A172 (cell line): ENCODE data around the gene SMYD1. TPM values are rescaled to one million over a fixed set of nuclear protein-coding genes. Genes with fewer than 3 reads are reported as not detected.

Source experiments
- DNase-seq: peaks from one replicate; pipeline ENCODE4 v3.0.0-alpha.2; 2015; ENCODE audit warnings: low spot score
- total RNA-seq: library from RNA; depleted of rRNA; stranded (reverse); fragments of >200 nt; shearing (Covaris generic); gene quantifications from 2 replicates; pipeline ENCODE4 v1.2.3, GENCODE V29; 2014; rRNA removed

Gene SMYD1
- total RNA-seq, 1 experiment from 2014 or later, result not detected

- DNase-seq, result no peak
Observed at GRCh38 chr2:88141952-88142351, 74.3 kb downstream of the SMYD1 start.

GRCh38 chr2:88144271-88144670 lies 76.6 kb downstream of the SMYD1 start:
- DNase-seq, result no peak

- no peak for DNase-seq
Observed at GRCh38 chr2:88144914-88145497, 77.4 kb downstream of the SMYD1 start.

- no peak for DNase-seq
Observed at GRCh38 chr2:88146590-88146989, 79.0 kb downstream of the SMYD1 start.

- DNase-seq, result no peak
Observed at GRCh38 chr2:88147145-88147544, 79.5 kb downstream of the SMYD1 start.

GRCh38 chr2:88148929-88149438 lies 81.4 kb downstream of the SMYD1 start:
- DNase-seq, result no peak

- no peak for DNase-seq
Observed at GRCh38 chr2:88159481-88159880, 91.9 kb downstream of the SMYD1 start.

- DNase-seq, result peak; percentile 56
Observed at GRCh38 chr2:88159955-88160415, 92.4 kb downstream of the SMYD1 start.

- no peak for DNase-seq
Observed at GRCh38 chr2:88160517-88160916, 92.9 kb downstream of the SMYD1 start.

GRCh38 chr2:88161446-88162244 lies 94.0 kb downstream of the SMYD1 start:
- no peak for DNase-seq

Other genes starting within 250 kb of the SMYD1 start
- 0.41 TPM in 1 of 2 replicates, not detected in the other for gene RGPD2, start 242.0 kb upstream of the SMYD1 start, total RNA-seq
- not detected in 2 replicates for gene RNU2-63P, start 51.3 kb upstream of the SMYD1 start, total RNA-seq
- gene KRCC1, start 12.0 kb upstream of the SMYD1 start, total RNA-seq, result 41.7 and 63.6 TPM in 2 replicates
- not detected in 2 replicates for gene FABP1, start 60.2 kb downstream of the SMYD1 start, total RNA-seq
- 0.95 and 2.2 TPM in 2 replicates for gene THNSL2, start 102.5 kb downstream of the SMYD1 start, total RNA-seq